ENCODE results near the gene MFSD6.

The MFSD6 gene

GRCh38 chr2:190514676-190515075 is 106.5 kb downstream of the MFSD6 start:
- TF ChIP-seq CTCF (IDR thresholded peaks at IDR 0.05; ENCODE audit: borderline replicate concordance, control extremely low read depth, extremely low read depth, insufficient read depth, missing control alignments): no peak
- in situ Hi-C loops (cut with MboI; ENCODE audit: low sequenced_read_pairs, unreplicated experiment): no loop called here
- no peak for DNase-seq (ENCODE audit: low spot score)

- in situ Hi-C loops (cut with MboI; ENCODE audit: low sequenced_read_pairs, unreplicated experiment): no loop called here
- TF ChIP-seq CTCF (IDR thresholded peaks at IDR 0.05; ENCODE audit: borderline replicate concordance, control extremely low read depth, extremely low read depth, insufficient read depth, missing control alignments): no peak
- no peak for DNase-seq (ENCODE audit: low spot score)
Measured at GRCh38 chr2:190515687-190516086, 107.5 kb downstream of the MFSD6 start.

- no peak for TF ChIP-seq CTCF (IDR thresholded peaks at IDR 0.05; ENCODE audit: borderline replicate concordance, control extremely low read depth, extremely low read depth, insufficient read depth, missing control alignments)
- DNase-seq (ENCODE audit: low spot score): no peak
- in situ Hi-C loops (cut with MboI; ENCODE audit: low sequenced_read_pairs, unreplicated experiment): no loop called here
Measured at GRCh38 chr2:190517468-190517867, 109.3 kb downstream of the MFSD6 start.

GRCh38 chr2:190519975-190520767 is 112.0 kb downstream of the MFSD6 start:
- TF ChIP-seq CTCF (IDR thresholded peaks at IDR 0.05; ENCODE audit: borderline replicate concordance, control extremely low read depth, extremely low read depth, insufficient read depth, missing control alignments): no peak
- in situ Hi-C loops (cut with MboI; ENCODE audit: low sequenced_read_pairs, unreplicated experiment): no loop called here
- DNase-seq (ENCODE audit: low spot score): no peak

GRCh38 chr2:190524928-190525327 is 116.8 kb downstream of the MFSD6 start:
- in situ Hi-C loops (cut with MboI; ENCODE audit: low sequenced_read_pairs, unreplicated experiment): no loop called here
- no peak for TF ChIP-seq CTCF (IDR thresholded peaks at IDR 0.05; ENCODE audit: borderline replicate concordance, control extremely low read depth, extremely low read depth, insufficient read depth, missing control alignments)
- DNase-seq (ENCODE audit: low spot score): no peak

- no peak for TF ChIP-seq CTCF (IDR thresholded peaks at IDR 0.05; ENCODE audit: borderline replicate concordance, control extremely low read depth, extremely low read depth, insufficient read depth, missing control alignments)
- in situ Hi-C loops (cut with MboI; ENCODE audit: low sequenced_read_pairs, unreplicated experiment): no loop called here
- no peak for DNase-seq (ENCODE audit: low spot score)
Measured at GRCh38 chr2:190526105-190526750, 118.1 kb downstream of the MFSD6 start.
